ENCODE results near the gene CYP11A1.

CYP11A1 gene

DNA sequence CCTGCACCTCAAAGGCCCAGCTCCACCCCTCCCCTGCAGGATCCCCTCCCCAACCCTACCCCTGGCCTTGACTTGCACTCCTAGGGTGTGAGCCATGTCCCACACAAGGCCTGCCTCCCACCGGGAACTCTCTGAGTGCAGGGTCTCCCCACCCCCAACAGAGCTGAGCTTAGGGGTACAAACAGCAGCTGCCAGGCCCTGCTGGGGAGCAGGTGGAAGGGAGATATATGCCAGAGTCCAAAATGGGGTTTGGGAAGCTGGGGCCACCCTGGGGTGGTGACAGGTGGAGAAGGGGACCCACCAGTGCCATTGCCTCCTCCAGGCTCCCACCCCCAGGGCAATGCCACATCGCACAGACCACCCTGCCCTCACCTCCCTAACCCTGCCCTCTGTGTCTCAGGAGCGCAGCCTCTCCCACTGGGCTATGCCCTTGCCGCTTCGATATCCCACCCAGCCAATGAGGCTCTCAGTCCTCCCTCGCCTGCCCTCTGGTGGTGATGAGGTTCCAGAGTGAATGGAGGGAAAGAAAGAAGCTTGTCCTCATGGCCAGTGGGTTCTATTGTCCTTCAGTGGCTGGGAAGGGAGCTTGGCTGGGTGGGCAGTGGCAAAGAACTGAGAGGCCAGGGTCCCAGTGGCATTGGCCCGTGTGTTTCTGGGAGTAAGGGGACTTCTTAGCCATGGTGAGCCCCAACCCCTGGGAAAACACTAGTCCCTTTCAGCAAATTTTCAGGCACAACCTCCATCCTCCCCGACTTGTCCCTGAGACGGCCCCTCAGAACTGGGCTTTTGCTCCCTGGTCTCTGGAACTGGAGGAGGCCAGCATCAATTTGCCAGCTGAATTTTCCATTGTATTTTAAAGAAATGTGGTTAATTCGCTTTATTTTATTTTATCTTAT is 46.8 kb downstream of the CYP11A1 start:
- peak; percentile 84 for DNase-seq (ENCODE audit: low spot score)

DNA sequence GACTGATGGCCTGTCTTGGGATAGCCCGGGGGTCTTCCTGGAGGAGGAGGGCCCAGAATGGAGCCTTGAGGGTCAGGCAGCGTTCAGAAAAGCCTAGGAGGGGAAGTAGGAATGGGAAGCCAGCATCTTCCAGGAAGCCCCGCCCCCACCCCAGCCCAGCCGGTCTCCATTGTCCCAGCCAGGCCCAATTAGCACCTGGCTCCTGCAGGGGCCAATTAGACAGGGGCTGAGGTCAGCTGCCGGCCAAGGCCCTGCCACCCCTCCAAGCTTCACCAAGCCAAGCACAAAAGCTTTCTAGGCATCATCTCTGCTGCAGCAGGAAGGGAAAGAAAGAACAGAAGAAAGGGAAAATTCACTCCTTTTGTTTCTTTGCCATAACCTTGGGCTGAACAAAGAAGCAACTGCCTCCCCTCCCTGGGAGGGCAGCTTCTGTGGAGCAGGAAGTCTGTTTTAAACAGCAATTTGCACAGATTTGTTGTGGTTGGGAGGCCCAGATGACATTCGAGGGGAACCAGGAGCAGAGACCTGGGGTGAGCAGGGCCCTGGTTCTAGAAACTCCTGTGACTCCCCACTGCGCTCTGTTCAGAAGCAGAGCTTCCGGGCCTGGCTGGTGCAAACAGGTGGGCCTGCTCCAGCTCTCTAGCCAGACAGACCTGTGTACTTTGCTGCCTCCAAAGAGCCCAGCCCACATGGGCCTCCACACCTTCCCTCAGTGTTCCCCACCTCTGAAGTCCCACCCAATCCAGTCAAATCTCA is 47.7 kb downstream of the CYP11A1 start:
- no peak for DNase-seq (ENCODE audit: low spot score)

DNA sequence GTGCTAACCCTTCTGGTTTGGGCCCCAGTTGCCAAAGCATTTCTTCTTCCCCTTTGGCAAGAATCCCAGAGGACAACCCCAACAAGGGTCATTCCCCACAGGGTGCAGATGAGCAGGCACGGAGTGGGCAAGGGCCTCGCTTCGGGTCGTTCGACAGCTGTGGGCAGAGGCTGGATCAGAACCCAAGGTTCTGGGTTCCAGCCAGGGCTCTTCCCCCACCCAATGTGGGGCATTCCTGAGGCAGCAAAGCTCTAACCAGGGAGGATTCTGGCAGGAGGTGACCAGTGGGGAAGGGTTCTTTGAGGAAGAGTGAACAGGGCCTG is 48.3 kb downstream of the CYP11A1 start:
- no peak for DNase-seq (ENCODE audit: low spot score)

DNA sequence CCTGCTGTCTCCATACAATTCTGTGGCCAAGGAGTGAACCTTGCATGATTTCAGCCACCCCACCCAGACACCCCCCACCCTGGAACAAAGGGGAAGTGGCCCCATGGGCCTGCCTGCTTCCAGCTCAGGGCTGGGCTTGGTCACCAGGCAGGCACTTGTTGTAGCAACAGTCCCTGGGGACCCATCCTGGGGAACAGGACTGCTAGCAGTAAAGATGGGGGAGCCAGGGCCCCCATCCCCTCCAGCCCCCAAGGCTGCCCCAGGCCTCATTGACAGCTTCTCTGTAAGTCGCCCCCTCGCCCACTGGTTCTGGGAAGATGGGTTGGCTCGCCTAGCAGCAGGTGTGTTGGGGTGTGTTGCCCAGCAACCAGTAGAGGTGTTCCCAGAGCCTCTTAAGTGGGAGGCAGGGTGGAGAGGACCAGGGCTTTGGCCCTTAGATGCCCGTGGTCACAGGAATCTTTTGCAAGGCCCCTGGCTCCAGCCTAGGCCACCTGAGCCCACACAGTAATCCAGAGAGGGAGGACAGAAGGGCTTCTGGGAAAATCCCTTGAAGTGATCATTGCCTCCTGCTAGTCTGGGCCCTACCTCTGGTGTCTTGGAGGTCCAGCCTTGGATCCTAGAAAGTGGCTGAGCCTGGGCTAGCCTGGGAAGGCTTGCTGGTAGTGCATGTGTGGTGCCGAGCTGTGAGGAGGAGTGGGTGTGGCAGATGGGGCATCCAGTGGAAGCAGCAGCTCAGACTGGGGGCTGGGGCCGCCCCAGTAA is 48.9 kb downstream of the CYP11A1 start:
- no peak for DNase-seq (ENCODE audit: low spot score)

DNA sequence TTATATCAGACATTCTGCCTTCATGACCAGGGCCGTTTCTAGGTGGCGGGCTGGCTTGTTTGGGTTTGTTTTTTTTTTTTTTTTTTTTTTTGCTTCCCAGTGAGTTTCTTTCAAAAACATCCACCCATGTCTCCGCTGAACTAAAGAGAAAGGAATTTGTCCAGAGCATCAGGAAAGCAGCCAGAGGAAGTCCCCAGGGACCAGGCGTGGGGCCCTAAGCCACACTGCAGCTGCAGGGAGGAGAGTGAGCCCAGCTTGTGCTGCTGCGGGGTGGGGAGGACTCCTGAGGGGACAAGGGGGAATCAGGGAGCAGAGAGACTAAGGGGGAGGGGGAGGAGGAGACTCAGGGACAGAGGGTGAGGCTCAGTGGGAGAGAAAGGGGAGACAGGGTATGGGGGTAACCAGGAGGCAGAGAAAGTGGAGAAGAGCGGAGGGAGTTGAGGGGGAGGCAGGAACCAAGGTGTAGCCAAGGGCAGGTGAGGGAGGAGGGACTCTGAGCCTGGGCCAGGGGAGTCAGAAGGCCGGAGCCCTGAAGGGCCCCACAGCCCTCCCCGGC is 49.5 kb downstream of the CYP11A1 start:
- DNase-seq (ENCODE audit: low spot score) = peak; percentile 56

DNA sequence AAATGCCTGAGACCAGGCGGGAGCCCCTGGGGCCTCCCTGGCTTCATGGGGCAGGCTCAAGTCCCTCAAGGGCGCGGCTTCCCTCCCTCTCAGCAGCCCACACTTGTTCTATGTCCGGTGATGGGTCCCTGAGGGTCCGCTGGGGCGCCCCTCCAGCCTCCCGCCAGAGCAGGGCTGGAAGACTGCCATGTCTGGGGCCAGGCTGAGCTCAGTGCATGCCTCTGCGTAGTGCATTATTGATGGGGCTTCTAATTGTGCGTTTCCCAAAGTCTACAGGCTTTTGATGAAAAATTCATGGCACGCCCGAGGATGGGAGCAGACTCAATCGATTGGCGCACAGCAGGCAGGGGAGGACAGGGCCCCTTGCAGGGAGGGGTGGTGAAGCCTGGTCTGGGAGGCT is 51.3 kb downstream of the CYP11A1 start:
- DNase-seq (ENCODE audit: low spot score) = no peak

DNA sequence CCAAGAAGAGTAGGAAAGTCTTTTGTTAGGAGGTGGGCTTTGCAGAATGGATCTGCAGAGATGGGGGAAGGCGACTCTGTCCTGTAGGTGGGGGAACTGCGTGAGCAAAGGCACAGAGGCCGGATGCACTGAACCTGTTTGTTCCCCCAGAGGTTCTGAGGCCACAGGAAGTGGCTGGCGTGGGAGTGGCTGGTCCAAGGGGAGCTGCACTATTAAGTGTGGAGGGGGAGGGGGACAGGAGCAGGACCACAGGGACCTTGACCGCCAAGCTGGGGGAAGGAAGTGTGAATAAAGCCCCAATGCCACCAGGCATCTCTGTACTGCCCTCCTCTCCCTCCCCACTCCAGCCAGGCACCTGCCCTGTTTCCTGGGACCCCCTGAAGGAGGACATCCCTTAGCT is 51.8 kb downstream of the CYP11A1 start:
- DNase-seq (ENCODE audit: low spot score) = no peak

DNA sequence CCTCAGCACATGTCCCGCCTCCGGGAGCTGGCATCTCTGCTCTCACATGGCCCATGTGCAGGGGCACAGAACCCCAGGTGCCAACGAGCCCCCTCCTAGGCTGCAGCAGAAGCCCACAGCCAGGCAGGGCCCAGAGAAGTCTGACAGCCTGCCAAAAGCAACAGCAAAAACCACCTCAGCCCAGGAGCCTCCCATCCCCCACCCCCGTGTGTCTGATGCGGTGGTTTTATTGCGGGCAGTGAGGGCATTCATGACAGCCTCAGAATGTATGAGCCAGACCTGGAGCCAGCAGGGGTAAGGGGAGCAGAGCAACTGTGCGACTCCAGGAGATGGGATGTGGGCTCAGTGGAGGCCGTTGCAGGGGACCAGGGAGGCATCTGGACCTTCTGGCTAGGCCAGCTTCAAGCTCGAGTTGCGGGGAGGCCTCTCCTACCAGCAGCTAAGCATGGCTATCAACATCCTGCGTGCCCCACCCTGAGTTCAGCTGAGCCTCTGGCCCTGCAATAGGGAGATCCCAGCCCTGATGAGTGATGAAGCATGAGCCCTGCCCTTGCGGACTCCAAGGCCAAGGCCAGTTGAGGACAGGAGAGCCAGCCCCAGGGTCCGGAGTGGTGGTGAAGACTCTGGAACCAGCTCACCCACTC is 52.5 kb downstream of the CYP11A1 start:
- DNase-seq (ENCODE audit: low spot score) = no peak

DNA sequence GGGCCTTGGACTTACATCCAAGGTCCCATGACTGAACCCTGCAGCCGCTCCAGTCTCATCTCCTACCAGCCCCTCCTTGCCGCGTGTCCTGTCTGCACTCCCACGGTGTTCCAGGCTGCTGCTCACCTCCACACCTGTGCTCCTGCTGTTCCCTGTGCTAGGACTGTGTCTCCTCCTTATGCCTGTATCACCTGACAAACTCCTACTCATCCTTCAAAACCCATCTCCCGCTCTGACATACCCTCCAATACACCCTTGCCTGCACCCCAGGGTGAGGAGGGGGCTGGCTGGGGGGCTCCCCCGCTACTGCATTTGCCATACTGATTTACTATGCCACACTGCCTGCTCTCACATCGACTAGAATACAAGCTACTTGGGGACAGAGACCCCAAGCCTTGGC is 53.6 kb downstream of the CYP11A1 start:
- no peak for DNase-seq (ENCODE audit: low spot score)

DNA sequence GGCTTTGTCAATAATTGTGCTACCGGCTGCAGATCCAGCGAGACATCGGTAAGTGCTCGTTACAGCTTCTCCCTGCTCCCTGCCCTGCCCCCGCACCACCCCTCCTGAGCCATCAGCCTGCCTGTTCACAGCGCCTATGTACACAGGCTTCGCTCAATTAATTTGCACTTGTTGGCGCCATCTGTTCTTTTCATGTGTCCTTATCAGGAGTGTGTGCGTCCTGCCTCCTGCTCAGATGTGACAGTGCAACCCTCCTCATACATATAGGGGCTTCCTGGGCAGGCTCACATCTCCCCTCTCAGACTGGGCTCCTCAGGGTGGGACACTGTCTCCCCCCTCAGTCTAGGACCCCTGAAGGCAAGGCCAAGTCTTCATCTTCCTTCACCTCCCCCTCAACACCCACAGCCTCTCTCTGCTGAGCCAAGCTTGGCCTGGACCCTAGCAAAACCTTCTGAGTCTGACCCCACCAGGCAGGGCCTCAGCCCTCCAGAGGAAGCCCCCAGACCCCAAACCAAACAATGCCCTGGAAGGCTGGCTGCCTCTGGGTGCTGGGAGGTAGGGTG is 54.9 kb downstream of the CYP11A1 start:
- peak; percentile 82 for DNase-seq (ENCODE audit: low spot score)

DNA sequence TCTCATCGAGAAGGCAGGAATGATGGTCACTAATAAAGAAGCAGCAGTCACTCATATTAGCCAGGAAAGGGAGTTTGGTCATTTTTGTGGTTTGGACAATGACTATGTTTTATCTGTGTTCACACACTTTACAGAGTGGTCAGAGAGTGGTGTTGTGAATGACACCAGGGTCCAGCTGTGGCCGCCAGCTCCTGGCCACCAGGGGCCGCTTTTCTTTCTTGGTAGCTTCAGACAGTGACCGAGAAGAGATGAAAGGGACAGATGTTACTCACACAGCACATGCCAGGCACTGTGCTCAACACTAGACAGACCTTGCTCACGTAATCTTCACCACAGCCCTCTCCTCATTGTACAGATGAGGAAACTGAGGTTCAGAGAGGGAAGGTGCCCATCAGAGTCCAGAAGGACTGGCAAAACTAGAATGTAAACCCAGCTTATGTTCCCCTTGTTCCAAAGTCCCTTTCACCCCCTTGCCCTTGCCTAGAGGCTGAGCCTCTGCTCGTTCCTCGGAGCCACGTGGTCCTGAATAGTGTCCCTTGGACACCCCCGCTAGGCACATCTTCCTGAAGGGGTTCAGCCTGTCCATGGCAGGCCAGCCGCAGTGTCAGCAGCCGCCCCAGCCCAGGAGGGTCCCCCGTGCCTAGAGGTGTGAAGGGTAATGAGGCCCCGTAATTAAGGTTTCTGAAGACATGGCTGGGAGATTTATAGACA is 55.6 kb downstream of the CYP11A1 start:
- no peak for DNase-seq (ENCODE audit: low spot score)

DNA sequence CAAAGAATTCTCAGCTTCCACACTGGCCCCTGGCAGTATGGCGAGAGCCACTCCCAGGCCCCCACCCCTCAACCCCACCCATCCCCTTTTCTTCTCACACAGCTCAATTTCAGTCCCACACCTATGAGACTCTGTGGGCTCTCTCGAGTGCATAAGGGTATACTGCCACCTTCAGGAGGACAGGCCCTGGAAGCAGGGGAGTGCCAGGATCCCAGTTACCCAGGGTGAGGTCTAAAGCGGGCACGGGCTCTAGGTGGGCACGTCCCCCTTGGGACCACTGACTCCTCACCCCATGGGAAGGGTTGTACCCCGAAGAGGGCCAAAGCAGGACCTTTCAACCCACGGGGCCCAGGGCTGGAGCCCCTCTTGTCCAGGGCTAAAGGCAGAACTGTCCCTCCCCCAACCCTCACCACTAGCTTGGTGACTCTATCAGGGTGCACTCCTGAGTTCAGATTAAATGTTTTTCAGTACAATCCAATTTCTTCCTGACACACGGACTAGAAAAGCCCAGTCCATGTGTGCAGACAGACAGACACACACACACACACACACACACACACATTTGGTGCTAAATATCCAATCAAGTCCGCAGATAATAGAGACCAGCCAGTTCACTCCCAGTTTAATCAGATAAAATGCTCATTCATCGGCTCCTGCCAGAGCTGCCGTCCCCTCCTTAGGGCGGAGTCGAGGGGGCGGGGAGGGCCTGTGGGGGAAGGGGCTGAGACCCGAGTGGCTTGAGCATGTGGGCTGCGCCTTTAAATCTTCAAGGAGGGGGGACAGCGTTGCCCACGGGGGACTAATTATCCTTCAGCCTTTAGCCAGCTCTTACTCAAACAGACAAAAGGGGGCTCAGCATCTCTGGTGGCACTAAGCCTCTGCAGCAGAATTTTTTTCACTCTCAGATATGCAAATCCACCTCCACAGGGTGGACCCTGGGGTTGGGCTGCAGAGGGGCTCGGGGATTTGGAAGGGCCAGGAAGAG is 59.3 kb downstream of the CYP11A1 start:
- peak; percentile 89 for DNase-seq (ENCODE audit: low spot score)

DNA sequence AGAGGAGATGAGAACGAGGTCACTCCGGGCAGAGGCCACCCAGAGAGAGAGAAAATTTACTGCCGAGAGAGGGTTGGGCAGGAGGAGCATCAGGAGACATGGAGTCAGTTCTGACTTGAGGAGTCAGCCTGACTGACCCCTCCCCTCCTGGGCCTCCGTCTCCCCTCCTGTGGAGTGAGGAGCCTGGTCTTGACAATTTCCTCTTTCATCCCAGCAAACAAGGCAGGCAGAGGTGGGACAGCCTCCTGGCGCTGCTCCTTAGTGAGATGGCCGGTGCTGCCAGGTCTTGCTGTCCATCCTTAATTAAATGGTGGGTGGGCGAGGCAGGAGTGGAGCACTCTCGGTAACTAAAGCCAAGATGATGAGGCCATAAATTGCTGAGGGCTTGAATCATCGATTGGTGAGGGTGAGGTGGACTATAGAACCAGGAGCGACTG is 60.6 kb downstream of the CYP11A1 start:
- DNase-seq (ENCODE audit: low spot score) = no peak

DNA sequence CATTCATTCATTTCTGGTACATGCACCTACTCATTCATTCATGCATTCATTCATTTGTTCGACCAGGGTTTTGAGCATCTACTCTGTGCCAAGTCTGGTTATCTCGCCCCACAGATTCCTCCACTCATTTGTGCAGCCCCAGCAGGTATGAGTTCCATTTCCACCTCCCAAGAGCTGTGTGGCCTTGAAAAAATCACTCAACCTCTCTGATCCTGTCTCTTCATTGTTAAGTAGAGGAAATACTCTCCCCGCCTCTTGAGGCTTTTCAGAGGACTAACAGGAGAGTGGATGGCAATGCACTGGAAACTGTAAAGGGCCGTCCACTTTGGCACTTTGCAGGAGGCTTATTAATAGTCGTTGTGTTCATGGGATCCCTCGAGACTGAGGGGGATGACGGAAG is 61.8 kb downstream of the CYP11A1 start:
- DNase-seq (ENCODE audit: low spot score) = no peak

DNA sequence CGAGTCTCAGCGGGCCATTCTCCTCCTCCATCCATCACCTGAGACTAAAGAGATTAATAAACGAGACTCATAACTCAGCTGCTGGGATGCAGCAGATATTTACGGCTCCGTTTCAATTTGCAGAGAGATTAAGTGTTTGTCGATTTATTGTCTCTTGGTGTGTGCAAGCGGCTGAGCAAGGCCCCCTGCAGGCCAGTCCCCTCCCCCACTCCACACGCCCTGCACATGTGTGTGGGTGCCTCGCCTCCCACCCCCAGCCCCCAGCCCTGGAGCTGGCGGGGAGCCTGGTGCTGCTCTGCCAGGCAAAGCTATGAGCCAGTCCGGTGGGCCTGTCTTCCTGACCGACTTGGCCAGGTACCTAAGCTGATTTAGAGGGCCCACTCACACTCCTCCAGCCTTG is 63.0 kb downstream of the CYP11A1 start:
- no peak for DNase-seq (ENCODE audit: low spot score)

DNA sequence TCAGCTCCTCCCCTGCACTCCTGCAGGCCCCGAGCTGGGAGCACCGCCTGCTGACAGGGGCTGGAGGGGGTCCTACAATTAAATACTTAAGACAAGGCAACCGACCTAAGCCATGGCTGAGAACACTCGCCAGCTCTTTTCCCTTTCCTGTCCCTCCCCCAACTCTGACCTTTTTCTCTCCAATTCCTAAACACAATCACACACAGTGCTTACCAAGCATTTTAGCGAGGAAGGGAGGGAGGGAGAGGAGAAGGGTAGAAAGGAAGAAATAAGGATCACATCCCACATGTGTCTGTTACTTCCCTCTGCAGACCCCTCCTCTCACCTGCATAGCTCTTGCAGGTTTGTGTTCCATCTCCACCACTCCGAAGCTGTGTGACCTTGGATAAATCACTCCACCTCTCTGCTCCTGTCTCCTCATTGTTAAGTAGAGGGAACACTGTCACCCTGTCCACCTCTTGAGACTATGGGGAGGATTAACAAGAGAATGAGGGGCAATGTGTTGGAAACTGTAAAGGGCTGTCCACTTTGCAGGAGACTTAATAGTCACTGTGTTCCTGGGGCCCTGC is 63.6 kb downstream of the CYP11A1 start:
- no peak for DNase-seq (ENCODE audit: low spot score)

DNA sequence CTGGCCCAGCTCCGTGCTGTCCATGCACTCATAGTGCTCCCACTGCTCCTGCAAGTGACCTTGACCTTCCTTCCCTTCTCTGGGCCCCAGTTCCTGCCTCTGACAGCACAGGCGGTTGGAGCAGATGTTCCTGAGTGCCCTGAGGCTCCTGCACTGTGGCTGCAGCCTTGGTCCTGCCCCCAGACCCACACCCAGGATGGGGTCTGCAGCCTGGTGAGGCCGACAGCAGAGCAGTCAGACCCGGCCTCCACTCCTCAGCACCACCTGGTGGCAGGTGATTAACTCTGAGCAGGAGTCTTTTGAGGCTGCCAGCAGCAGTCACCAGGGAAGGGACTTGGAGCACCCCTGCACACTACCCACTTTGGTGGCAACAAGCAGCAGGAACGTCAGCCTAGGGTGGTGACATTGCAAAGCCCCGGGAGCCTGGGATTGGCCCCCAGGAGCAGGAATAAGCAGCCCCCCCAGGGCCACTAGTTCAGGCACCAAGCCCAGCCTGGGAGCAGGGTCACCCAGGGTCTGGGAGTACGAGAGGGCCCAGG is 64.6 kb downstream of the CYP11A1 start:
- peak; percentile 83 for DNase-seq (ENCODE audit: low spot score)

DNA sequence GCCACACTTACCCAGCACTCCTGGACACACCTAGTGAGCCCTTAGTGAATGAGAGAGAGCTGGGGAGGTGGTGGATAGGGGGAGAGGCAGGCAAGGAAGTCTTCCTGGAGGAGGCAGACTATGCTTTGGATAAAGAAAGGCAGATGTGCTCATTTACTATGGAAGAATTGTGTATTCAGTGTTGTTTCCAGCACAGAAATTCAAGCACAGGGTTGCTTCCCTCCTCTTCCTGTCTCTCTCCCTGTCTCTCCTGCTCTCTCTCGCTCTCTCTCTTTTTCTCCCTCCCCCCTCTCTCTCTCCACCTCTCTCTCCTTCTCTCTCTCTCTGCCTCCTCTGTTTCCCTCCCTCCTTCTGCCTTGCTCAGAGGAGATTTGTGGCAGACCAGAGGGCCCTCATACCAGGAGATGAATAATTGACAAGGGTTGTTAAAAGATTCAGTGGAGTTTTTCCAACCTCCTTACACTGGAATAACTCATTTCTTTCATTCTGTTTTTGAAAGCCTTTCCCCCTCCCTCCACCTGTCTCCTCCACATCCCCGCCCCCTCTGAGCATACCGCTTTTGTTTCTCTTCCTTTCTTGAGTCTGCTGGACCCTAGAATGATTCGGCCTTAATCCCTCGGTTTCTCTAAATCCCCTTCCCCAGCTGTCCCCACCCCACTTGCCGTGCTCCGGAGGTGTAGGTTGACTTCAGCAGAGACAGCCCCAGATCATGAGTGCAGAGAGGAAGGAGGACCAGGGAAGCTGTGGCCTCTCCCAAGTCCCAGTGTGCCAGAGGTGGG is 65.7 kb downstream of the CYP11A1 start:
- no peak for DNase-seq (ENCODE audit: low spot score)

Data from D341Med (cell line).